Activated CD8-positive, alpha-beta memory T cell treated with anti-CD3 and anti-CD28 coated beads, Interleukin-2, amount 50 U/mL, for 48 hours (primary cell): ENCODE measurements around the gene ZNF275.
A peak's percentile ranks its signal among the peaks of the same experiment; 100 is the strongest.
"Not testable (repeated sequence)": the region's sequence is repeated elsewhere in the genome, so short reads cannot be mapped to it uniquely, and the experiment has no call there.

Experiments used
- DNase-seq: peaks from one replicate; pipeline ENCODE4 v3.0.0-alpha.2; 2020

Gene ZNF275

DNA sequence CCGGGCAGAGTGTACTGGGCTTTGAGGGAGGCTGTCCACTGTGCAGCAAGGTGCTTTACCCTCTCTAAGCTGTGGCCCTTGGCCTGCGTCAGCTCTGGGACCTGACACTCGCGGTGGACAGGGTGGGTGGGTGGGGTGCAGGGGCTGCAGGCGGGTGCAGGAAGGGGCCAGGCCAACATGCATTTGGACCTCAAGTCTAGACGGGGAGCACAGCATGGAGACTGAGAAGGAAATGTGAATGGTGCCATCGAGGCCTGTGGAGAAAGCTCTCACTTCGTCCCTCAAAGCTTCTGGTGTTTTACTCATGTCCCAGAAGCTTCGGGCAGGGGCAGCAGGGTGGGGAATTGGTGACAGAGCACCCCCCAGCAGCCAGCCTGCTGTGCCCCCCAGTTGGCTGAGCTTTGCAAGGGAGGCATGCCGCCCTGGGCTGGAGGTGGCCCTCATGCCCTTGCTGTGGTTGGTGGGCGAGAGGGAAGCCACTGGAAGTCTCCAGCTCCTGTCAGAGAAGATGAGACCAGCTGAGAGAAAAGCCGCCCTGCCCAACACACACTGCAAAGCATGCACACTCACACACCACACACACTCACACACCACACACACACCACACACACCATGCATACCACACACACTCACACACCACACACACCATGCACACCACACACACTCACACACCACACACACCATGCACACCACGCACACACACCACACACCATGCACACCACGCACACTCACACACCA, 54.9 kb downstream of the ZNF275 start:
- no peak for DNase-seq

DNA sequence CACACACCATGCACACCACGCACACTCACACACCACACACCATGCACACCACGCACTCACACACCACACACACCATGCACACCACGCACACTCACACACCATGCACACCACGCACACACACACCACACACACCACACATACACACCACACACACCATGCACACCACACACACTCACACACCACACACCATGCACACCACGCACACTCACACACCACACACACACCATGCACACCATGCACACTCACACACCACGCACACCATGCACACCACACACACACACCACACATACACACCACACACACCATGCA, 55.5 kb downstream of the ZNF275 start:
- DNase-seq: not testable (repeated sequence)

DNA sequence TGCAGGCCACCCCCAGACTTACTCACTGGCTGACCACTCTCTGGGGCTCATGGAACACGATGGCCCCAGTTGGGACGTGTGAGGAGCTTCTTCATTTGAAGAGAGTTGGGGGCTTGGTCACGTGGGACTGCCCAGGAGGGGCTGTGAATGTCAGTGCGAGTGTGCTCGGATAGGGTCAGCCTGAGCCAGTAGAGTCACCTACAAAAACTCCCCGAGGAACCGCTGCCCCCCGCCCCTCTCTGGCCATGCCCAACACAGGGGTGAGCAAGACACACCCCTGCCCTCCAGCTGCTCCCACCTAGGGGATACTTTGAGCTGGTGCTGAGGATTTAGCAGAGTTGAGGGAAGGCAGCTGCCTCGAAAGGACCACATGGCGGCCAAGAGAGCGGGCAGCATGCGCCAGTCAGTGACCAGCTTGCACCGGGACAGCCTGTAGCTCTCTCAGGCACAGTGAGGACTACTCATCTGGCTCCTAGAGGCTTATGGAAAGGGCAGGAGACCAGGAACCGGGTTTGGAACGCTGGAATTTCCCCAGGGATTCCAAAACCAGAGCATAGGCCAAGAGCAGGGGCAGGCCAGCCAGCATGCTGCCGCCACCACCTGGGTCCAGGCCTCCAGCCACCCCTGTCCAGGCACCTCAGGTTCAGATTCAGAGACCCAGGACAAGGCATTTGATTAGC, 58.8 kb downstream of the ZNF275 start:
- no peak for DNase-seq

DNA sequence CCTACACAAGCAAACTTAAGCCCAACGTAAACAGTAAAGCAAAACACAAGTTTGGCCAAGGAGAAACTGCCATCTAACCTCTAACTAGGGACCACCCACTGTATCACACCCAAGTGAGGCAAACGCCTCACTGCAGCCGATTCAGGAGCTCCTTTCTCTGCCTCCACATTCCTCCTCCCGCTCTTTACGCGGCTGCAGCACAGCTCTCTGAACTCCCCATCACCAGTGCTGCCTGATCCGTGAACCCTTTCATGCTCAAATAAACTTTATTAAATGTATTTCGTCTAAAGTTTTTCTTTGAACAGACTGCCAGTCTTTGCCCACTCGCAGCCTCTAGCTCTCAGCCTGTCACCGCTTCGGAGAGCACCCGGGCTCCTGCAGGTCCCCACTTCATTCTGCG, 60.7 kb downstream of the ZNF275 start:
- DNase-seq: no peak

DNA sequence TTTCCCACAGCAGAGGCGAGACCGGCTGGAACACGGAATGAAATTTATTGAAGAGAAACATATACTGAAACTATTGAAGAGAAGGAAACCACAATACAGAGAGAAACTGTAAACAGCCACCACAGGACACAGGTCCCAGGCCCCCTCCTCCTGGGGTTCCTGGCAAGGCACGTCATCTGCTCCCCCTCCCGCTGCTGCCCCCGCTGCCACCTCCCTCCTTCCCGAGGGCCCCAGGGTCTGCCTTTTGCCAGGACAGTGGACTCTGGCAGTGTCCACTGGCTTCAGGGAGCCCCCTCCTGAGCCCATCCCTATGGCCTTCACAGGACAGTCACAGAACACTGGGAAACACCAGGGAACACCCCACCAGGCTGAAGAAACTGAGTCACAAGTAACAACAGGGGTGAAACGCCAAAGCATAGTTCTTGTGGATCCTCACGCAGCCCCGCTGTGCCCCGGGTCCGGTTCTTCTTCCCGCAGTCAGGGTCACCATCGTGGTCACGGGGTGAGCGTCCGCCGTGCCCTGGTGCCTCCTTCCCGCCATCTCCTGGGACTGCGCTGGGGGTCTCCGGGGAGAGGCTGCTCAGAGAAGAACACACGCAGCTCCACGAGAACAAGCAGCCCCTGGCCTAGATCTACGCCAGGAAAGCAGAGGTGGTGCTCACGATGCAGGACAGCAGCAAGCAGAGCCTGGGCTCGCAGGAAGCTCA, 61.8 kb downstream of the ZNF275 start:
- no peak for DNase-seq

DNA sequence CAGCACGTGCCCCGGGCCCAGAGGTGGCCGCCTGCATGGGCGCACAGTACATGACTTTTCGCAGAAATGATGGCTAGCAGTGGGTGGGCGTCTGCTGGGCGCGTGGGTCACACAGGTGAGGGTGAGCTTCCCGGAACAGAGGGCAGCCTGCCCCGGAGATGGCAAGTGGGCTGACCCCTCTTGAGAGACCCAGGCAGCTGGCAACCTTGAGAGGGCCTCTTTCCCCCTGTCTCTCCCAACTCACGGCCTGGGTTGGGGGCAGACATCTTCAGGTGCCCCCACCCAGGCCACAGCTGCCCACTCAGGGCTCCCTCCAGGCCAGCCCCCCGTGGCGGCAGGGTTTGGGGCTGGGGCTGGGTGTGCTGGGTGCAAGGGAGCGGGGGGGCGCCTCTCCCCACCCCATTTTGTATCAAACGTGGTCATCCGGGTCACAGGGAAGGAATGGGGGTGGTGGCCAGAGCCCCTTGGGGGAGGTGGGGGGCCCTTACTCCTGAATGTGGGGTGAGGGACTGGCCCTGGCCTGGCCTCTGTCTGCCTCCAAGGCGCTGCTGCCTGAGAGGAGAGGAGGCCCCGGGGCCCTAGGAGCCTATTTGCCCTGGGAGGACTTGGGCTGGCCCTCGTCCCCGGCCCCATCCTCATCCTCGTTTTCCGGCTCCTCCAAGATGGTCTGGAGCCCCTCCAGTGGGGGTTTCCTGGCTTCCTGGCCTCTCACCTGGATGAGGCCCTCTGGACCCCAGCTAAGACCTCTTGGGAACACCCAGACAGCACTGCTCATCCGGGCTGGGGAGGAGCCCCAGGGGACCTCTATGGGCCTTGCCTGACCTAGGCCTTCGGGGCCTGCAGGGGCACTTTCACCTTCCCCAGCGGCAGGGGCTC, 62.6 kb downstream of the ZNF275 start:
- DNase-seq: no peak

DNA sequence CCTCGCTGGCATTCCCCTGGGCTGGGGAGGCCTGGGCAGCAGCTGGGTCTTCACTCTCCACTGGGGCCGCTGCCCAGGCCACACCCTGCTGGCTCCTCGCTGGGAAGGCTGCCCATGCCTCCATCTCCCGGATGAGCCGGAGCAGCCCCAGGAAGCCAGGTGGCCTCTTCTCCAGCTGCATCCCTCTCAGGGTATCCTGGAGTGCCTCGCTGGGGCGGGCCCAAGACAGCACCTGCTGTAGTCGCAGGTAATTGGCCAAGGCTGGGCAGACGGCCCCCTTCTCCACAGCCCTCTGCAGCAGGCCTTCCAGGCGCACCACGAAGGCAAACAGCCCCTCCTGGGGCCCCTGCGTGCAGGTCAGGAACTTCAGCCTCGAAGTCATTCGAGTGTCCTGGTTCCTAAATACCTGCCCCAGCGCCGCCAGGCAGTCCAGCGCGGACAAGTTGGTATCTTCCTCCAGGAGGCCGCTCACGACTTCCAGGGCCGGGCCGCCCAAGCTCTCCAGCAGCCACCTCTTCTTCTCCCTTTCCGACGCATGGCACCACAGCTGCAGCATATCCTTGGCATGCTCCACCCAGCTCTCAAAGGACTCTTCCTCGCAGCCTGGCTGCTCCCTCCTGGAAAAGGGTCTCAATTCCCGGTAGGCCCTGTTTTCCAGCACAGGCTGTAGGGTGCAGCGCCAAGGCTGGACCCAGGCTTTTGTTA, 63.5 kb downstream of the ZNF275 start:
- no peak for DNase-seq

DNA sequence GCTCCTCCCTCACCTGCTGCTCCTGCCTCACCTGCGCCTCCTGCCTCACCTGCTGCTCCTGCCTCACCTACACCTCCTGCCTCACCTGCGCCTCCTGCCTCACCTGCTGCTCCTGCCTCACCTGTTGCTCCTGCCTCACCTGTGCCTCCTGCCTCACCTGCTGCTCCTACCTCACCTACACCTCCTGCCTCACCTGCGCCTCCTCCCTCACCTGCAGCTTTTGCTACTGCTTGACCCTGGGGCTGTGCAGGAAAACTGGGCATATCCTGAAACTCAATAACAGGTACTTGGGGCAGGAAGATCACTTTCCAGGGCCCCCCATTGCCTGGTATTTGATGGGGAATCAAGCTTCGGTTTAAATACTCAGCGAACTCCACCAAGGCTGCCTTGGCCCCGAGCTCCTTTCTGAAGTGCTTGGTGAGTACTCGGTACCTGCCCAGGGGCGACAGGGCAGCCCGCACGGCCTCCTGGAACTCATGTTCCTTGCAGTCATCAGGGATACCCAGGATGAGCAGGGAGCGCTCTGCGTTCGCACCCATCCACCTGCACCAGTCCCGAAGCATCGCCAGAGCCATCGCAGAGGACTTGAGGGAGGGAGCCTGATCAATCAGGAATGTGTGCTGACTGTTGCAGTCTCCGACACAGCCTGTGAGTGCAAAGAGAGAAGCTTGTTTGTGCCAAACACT, 64.5 kb downstream of the ZNF275 start:
- no peak for DNase-seq

DNA sequence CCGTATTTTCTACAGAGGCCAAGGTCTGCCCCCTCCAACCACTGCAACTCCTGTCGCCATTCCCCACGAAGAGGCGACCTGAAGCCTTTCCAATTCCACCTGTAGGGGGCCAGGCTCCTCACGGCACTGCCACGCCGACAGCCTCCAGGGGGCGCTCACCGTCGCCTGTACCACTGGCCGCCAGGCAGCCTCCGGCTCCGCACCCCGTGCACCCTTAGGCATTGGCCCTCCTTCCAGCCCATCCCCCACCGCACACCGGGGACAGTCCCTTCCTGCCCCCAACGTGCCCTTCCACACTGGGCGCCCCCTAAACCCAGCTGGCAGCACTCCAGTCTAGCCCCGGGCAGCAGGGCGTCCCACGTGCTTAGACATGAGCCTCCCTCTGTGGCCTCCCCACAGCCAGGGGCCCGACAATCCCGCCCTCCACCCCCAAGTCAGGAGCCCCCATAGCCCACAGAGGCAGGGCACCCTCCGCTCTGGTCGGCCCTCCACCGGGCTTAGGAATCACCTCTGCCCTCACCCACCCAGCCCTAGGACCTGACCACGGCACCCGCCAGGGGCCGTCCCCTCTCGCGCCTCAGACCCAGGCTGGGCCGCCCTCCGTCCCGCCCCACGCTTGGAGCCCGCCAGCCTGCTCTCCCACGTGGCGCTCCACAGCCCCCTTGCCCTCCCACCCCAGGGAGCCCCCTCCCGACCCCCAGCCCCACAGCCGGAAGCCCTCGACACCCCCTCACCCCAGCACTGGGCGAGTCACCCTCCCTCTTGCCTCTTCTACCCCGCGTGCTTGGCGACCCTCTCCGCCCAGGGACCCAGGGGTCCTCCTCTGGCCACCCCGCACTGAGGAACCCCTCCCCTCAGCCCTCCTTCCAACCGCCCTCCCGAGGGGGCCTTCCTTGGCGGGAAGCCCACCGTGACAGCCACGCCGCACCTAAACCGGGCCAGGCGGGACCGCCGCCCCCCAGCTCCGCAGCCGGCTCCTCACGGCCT, 66.5 kb downstream of the ZNF275 start:
- DNase-seq: peak; percentile 82

DNA sequence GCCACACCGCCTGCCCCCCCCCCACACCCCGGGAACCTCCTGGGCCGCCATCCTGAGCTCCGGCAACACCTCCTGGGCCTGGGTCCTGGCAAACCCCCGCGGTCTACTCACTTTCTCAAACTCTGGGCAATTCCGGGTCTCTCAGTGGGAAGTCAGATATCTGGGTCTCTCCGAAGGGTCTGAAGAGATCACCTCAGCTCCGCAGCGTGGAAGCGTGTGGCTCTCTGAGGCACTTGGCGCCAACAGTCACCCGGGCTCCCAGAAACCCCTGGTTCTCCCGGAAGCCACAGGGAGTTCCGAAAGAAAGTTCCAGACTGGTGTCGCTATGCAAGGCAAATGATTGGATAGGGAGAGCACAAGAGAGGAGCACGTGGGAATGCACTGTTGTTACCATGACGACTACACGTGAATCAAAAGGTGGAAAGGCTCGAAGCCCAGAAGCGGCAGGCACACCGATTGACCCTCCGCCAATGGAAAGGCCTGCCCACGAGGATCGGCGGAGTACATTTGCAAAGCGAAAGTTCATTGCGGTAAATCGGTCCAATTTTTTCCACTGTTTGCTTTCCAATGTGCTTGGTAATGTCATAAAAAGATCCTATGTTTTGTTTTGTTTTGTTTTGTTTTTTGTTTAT, 67.3 kb downstream of the ZNF275 start, which contains the start of gene PNMA6E:
Gene PNMA6E, minus strand, starts transcription at position 218 of the 632 bp plus-strand sequence. CDS start 2,501 bp downstream, outside the sequence.
- DNase-seq: no peak
